ENCODE results near the gene LMNA.
"Not testable (repeated sequence)": the region's sequence is repeated elsewhere in the genome, so short reads cannot be mapped to it uniquely, and the experiment has no call there.

LMNA gene

GRCh38 chr1:156165083-156165482, 50.6 kb downstream of the LMNA start:
- no peak for DNase-seq

- DNase-seq: no peak
Observed at GRCh38 chr1:156167536-156167935, 53.0 kb downstream of the LMNA start.

GRCh38 chr1:156172696-156173470, 58.4 kb downstream of the LMNA start:
- DNase-seq: no peak

- DNase-seq: no peak
Observed at GRCh38 chr1:156176610-156177210, 62.2 kb downstream of the LMNA start.

- no peak for DNase-seq
Observed at GRCh38 chr1:156177919-156178654, 63.6 kb downstream of the LMNA start.

GRCh38 chr1:156180471-156180870, 66.0 kb downstream of the LMNA start:
- DNase-seq: no peak

- not testable (repeated sequence) for DNase-seq
Observed at GRCh38 chr1:156181391-156181924, 66.9 kb downstream of the LMNA start.

- not testable (repeated sequence) for DNase-seq
Observed at GRCh38 chr1:156182010-156182779, 67.7 kb downstream of the LMNA start.

- DNase-seq: not testable (repeated sequence)
Observed at GRCh38 chr1:156186347-156187177, 72.1 kb downstream of the LMNA start.

All from eye (tissue), 1 donor.